OCI-LY3 (cell line): Measurements from ENCODE around the gene ABL2.

Source experiments
- EZH2phosphoT487 ChIP-seq: fragments of 200-600 bp; shearing (Covaris generic); IDR thresholded peaks from 2 replicates; pipeline ENCODE4 v1.6.1; 2018; ENCODE audit warnings: antibody characterized with exemption, mixed run types, low read depth
- TF ChIP-seq, protein P1 (sequence below): fragments of 200-600, 300-600 bp; sonication (generic); IDR thresholded peaks from 2 replicates; pipeline ENCODE4 v1.5.1; 2014; ENCODE audit warnings: antibody characterized with exemption, low read length, low read depth

DNA sequence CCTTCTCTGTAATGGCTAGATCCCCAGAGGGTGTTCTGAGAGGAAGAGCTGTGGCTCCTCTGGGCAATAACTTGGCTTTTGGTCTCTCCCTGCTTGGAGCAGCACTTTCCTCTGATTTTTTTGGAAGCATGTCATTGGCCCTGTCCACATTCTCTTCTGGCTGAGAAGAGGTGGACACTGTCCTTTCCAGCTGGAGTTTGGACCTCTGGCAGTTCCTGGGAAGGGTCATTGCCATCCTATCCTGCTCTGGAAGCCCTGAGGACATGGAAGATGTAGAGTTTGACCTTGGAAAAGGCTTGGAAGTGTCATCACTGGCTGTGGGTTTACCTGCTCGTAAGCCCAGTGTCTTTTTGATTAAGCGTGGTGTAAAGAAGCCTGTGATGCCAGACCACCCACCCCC lies 120.8 kb downstream of the ABL2 start:
- TF ChIP-seq, protein P1, sequence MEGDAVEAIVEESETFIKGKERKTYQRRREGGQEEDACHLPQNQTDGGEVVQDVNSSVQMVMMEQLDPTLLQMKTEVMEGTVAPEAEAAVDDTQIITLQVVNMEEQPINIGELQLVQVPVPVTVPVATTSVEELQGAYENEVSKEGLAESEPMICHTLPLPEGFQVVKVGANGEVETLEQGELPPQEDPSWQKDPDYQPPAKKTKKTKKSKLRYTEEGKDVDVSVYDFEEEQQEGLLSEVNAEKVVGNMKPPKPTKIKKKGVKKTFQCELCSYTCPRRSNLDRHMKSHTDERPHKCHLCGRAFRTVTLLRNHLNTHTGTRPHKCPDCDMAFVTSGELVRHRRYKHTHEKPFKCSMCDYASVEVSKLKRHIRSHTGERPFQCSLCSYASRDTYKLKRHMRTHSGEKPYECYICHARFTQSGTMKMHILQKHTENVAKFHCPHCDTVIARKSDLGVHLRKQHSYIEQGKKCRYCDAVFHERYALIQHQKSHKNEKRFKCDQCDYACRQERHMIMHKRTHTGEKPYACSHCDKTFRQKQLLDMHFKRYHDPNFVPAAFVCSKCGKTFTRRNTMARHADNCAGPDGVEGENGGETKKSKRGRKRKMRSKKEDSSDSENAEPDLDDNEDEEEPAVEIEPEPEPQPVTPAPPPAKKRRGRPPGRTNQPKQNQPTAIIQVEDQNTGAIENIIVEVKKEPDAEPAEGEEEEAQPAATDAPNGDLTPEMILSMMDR = no peak
- no peak for TF ChIP-seq EZH2phosphoT487
